Tibial artery (tissue), 4 donors: Measurements from ENCODE around the gene ZC3H7B.
A peak's percentile ranks its signal among the peaks of the same experiment; 100 is the strongest.

Experiments
- DNase-seq, 2 donors: peaks; one replicate each; pipeline ENCODE4 v3.0.0-alpha.2; 2019
- H3K27ac ChIP-seq, 2 donors: fragments of 200-600 bp; sonication (generic) in 1 of 2; 1 replicate in 1 of 2; 2 replicates in 1 of 2; pipeline ENCODE4 v1.5.1; 2018 to 2019; ENCODE audit warnings: mild to moderate bottlenecking in 1 of 2
- H3K27me3 ChIP-seq, 2 donors: fragments of 200-600 bp; sonication (generic) in 1 of 2; one replicate each; pipeline versions ENCODE4 v1.5.1 to v1.6.0; 2016 to 2019
- H3K36me3 ChIP-seq, 3 donors: fragments of 200-600 bp; sonication (generic) in 2 of 3; one replicate each; pipeline ENCODE4 v1.5.1; 2016 to 2019; ENCODE audit warnings: mild to moderate bottlenecking in 2 of 3
- H3K4me1 ChIP-seq, 4 donors: fragments of 200-600 bp; sonication (generic) in 2 of 4; 1 replicate in 3 of 4; 2 replicates in 1 of 4; pipeline ENCODE4 v1.5.1; 2016 to 2019
- H3K4me3 ChIP-seq, 2 donors: fragments of 200-600 bp; sonication (generic) in 1 of 2; 1 replicate in 1 of 2; 2 replicates in 1 of 2; pipeline ENCODE4 v1.5.1; 2018 to 2019; ENCODE audit warnings: mild to moderate bottlenecking in 2 of 2
- H3K9me3 ChIP-seq, 3 donors: fragments of 200-600 bp; sonication (generic) in 1 of 3; one replicate each; pipeline ENCODE4 v1.5.1; 2016 to 2019
- CTCF ChIP-seq, 2 experiments: fragments of 200-600 bp in 1 of 2; fragments of 450-650 bp in 1 of 2; IDR thresholded peaks; one replicate each; pipeline ENCODE4 v1.5.1; 2017 to 2019; ENCODE audit warnings: antibody characterized with exemption in 2 of 2, mild to moderate bottlenecking in 1 of 2, moderate library complexity in 1 of 2
- intact Hi-C: fragments of 100-400 bp; cut with DNase I; formaldehyde crosslinking; loops from one replicate; pipeline ENCODE4 v1.15.0; 2023; ENCODE audit warnings: low total_unique reads

Gene ZC3H7B

GRCh38 chr22:41367039-41367679 lies 65.8 kb downstream of the ZC3H7B start:
- Histone ChIP-seq H3K36me3 (peaks cover 0 to 6% (median 0%) of the 10 kb centered on the region in 3 donors), H3K27ac (peak overlapping the region; percentile 62 to 74), H3K9me3 (no peaks in the 10 kb centered on the region), H3K27me3 (no peaks in the 10 kb centered on the region), H3K4me1 (peaks cover 0 to 49% (median 24%) of the 10 kb centered on the region in 4 donors), H3K4me3 (peak overlapping the region; percentile 47 to 60)
- peak; percentile 38 to 40 for TF ChIP-seq CTCF (IDR thresholded peaks at IDR 0.05)
- peak; percentile 95 to 99 for DNase-seq
- intact Hi-C loops = loop anchor here (10.0 kb wide), 1 partner anchor 62 kb away; the partner anchor contains the start of gene ZC3H7B

GRCh38 chr22:41367680-41368542 lies 66.6 kb downstream of the ZC3H7B start:
- peak overlapping the region; percentile 51 to 74 for H3K27ac ChIP-seq
- TF ChIP-seq CTCF (IDR thresholded peaks at IDR 0.05) = no peak
- peaks cover 0 to 49% (median 24%) of the 10 kb centered on the region in 4 donors for H3K4me1 ChIP-seq
- peaks cover 0 to 13% (median 0%) of the 10 kb centered on the region in 3 donors for H3K36me3 ChIP-seq
- no peaks in the 10 kb centered on the region for H3K9me3 ChIP-seq
- intact Hi-C loops = loop anchor here (10.0 kb wide), 1 partner anchor 63 kb away; the partner anchor contains the start of gene ZC3H7B
- H3K4me3 ChIP-seq = peak overlapping the region; percentile 47 to 60
- DNase-seq = peak; percentile 54 to 86
- no peaks in the 10 kb centered on the region for H3K27me3 ChIP-seq

GRCh38 chr22:41368543-41369423 lies 67.5 kb downstream of the ZC3H7B start:
- Histone ChIP-seq H3K4me1 (peaks cover 0 to 49% (median 24%) of the 10 kb centered on the region in 4 donors), H3K4me3 (peak overlapping the region; percentile 47 to 60)
- no peak for DNase-seq

GRCh38 chr22:41369424-41369745 lies 68.1 kb downstream of the ZC3H7B start:
- intact Hi-C loops = loop anchor here (10.0 kb wide), 1 partner anchor 65 kb away; the partner anchor contains the start of gene ZC3H7B
- Histone ChIP-seq H3K9me3 (no peaks in the 10 kb centered on the region), H3K27ac (peak overlapping the region; percentile 51 to 74), H3K27me3 (no peaks in the 10 kb centered on the region), H3K4me1 (peaks cover 0 to 49% (median 24%) of the 10 kb centered on the region in 4 donors), H3K4me3 (peak overlapping the region; percentile 47 to 60), H3K36me3 (peaks cover 0 to 22% (median 0%) of the 10 kb centered on the region in 3 donors)
- no peak for TF ChIP-seq CTCF (IDR thresholded peaks at IDR 0.05)
- DNase-seq = no peak

More at GRCh38 chr22:41368543-41369423, 67.5 kb downstream of the ZC3H7B start:
- intact Hi-C loops = loop anchor here (10.0 kb wide), 1 partner anchor 64 kb away; the partner anchor contains the start of gene ZC3H7B
- Histone ChIP-seq H3K9me3 (no peaks in the 10 kb centered on the region), H3K27me3 (no peaks in the 10 kb centered on the region), H3K27ac (peak overlapping the region; percentile 51 to 74), H3K36me3 (peaks cover 0 to 20% (median 0%) of the 10 kb centered on the region in 3 donors)
- TF ChIP-seq CTCF (IDR thresholded peaks at IDR 0.05) = no peak

- H3K4me3 ChIP-seq = no peak overlapping the region
- H3K9me3 ChIP-seq = no peaks in the 10 kb centered on the region
- intact Hi-C loops = loop anchor here (10.0 kb wide), 1 partner anchor 65 kb away; the partner anchor contains the start of gene ZC3H7B
- H3K36me3 ChIP-seq = peaks cover 0 to 23% (median 0%) of the 10 kb centered on the region in 3 donors
- peak overlapping the region in 1 of 2 donors; percentile 74 for H3K27ac ChIP-seq
- TF ChIP-seq CTCF (IDR thresholded peaks at IDR 0.05) = no peak
- H3K4me1 ChIP-seq = peaks cover 0 to 49% (median 24%) of the 10 kb centered on the region in 4 donors
- H3K27me3 ChIP-seq = no peaks in the 10 kb centered on the region
- no peak for DNase-seq
Measured at GRCh38 chr22:41369837-41370236, 68.5 kb downstream of the ZC3H7B start.
